Measurements from ENCODE around the gene FOLR1. TPM values are rescaled to one million over a fixed set of nuclear protein-coding genes. Genes with fewer than 3 reads are reported as not detected.
"Not testable (repeated sequence)": the region's sequence is repeated elsewhere in the genome, so short reads cannot be mapped to it uniquely, and the experiment has no call there.

The FOLR1 gene
- total and polyA plus RNA-seq, 11 donors = 0.08 to 0.79 (median 0.30) TPM; not detected in 7

- WGBS, 4 donors = 68 to 81% (median 78%) methylated on average over 4 to 8 of the region's 8 CpGs
- TF ChIP-seq, protein P1, sequence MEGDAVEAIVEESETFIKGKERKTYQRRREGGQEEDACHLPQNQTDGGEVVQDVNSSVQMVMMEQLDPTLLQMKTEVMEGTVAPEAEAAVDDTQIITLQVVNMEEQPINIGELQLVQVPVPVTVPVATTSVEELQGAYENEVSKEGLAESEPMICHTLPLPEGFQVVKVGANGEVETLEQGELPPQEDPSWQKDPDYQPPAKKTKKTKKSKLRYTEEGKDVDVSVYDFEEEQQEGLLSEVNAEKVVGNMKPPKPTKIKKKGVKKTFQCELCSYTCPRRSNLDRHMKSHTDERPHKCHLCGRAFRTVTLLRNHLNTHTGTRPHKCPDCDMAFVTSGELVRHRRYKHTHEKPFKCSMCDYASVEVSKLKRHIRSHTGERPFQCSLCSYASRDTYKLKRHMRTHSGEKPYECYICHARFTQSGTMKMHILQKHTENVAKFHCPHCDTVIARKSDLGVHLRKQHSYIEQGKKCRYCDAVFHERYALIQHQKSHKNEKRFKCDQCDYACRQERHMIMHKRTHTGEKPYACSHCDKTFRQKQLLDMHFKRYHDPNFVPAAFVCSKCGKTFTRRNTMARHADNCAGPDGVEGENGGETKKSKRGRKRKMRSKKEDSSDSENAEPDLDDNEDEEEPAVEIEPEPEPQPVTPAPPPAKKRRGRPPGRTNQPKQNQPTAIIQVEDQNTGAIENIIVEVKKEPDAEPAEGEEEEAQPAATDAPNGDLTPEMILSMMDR (IDR thresholded peaks at IDR 0.05) = no peak
- TF ChIP-seq POLR2A (IDR thresholded peaks at IDR 0.05) = no peak
- ATAC-seq = peak in 2 of 4 donors; percentile 39 to 41
These were observed 17.5 kb upstream of the FOLR1 start for GRCh38 chr11:72174302-72175070.

DNA sequence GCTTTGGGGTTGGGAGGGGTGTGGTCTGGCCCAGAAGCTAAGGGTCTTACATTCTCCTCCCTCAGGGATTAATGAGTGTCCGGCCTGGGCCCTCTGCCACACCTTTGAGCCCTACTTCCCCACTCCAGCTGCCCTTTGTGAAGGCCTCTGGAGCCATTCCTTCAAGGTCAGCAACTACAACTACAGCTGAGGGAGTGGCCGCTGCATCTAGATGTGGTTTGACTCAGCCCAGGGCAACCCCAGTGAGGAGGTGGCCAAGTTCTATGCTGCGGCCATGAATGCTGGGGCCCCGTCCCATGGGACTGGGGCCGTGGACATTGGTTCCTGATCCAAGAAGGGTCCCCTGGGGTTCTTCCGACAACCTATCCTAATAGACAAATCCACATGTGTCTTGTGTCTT, 14.3 kb upstream of the FOLR1 start:
- ATAC-seq (no peak), DNase-seq (no peak)
- Histone ChIP-seq H3K27ac (no peak overlapping the region), H3K4me3 (no peak overlapping the region), H3K9me3 (no peaks in the 10 kb centered on the region), H3K36me3 (no peaks in the 10 kb centered on the region), H3K4me1 (no peaks in the 10 kb centered on the region), H3K27me3 (no peaks in the 10 kb centered on the region)
- intact Hi-C loops (cut with DNase I) = no loop called here
- TF ChIP-seq, protein P1 (IDR thresholded peaks at IDR 0.05) = no peak
- no peak for TF ChIP-seq POLR2A (IDR thresholded peaks at IDR 0.05)
- WGBS, 4 donors = 78 to 84% (median 82%) methylated on average over 3 to 6 of the region's 6 CpGs

More at GRCh38 chr11:72174302-72175070, 17.5 kb upstream of the FOLR1 start:
- no peaks in the 10 kb centered on the region for H3K4me1 ChIP-seq
- no peak overlapping the region for H3K27ac ChIP-seq
- intact Hi-C loops (cut with DNase I) = no loop called here
- no peaks in the 10 kb centered on the region for H3K36me3 ChIP-seq
- no peaks in the 10 kb centered on the region for H3K9me3 ChIP-seq
- peaks cover 0 to 3% (median 0%) of the 10 kb centered on the region in 9 donors for H3K27me3 ChIP-seq
- DNase-seq = no peak
- H3K4me3 ChIP-seq = no peak overlapping the region

GRCh38 chr11:72179049-72179803, 12.7 kb upstream of the FOLR1 start:
- no peak overlapping the region for H3K27ac ChIP-seq
- DNase-seq (no peak), ATAC-seq (no peak)
- no peak overlapping the region for H3K4me3 ChIP-seq
- WGBS, 4 donors = 81 to 87% (median 83%) methylated on average over 7 of the region's 7 CpGs
- H3K4me1 ChIP-seq = no peaks in the 10 kb centered on the region
- no peak for TF ChIP-seq POLR2A (IDR thresholded peaks at IDR 0.05)
- TF ChIP-seq, protein P1 (IDR thresholded peaks at IDR 0.05) = no peak
- intact Hi-C loops (cut with DNase I) = no loop called here
- H3K27me3 ChIP-seq = no peaks in the 10 kb centered on the region
- H3K36me3 ChIP-seq = no peaks in the 10 kb centered on the region
- H3K9me3 ChIP-seq = no peaks in the 10 kb centered on the region

DNA sequence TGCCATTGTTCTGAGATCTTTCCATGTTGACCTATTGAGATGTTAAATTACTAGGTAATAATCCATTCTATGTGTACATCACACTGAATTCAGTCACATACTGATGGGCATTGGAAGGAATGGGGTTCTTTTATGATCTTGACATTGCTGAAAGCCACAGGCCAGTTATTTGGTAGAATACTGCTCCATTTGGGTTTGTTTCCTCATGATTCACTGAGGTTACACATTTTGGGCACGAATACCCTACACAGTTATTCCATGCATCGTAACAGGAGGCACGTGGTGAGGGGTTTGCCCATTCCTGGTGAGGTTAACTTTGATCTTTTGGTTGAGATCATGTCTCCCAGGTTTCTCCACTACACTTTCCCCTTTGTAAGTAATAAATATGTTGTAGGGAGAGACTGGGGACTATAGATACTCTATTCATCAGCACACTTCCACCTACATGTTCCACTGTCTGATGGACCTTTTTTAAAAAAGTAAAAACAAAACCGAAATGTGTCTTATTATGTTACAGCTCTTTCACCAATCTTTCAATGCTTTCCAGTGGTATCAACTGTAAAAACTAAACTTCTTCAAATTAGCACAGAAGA, 12.0 kb upstream of the FOLR1 start:
- intact Hi-C loops (cut with DNase I) = loop anchor here in 1 of 10 donors (5.0 kb wide), 1 partner anchor 203 kb away; no protein-coding TSS in a partner anchor
- Histone ChIP-seq H3K27ac (no peak overlapping the region), H3K4me3 (no peak overlapping the region), H3K27me3 (no peaks in the 10 kb centered on the region), H3K4me1 (no peaks in the 10 kb centered on the region), H3K9me3 (no peaks in the 10 kb centered on the region), H3K36me3 (no peaks in the 10 kb centered on the region)
- DNase-seq = no peak
- TF ChIP-seq, protein P1 (IDR thresholded peaks at IDR 0.05) = no peak
- no peak for TF ChIP-seq POLR2A (IDR thresholded peaks at IDR 0.05)
- WGBS, 4 donors = 83 to 86% (median 85%) methylated on average over 4 of the region's 4 CpGs
- ATAC-seq = no peak

DNA sequence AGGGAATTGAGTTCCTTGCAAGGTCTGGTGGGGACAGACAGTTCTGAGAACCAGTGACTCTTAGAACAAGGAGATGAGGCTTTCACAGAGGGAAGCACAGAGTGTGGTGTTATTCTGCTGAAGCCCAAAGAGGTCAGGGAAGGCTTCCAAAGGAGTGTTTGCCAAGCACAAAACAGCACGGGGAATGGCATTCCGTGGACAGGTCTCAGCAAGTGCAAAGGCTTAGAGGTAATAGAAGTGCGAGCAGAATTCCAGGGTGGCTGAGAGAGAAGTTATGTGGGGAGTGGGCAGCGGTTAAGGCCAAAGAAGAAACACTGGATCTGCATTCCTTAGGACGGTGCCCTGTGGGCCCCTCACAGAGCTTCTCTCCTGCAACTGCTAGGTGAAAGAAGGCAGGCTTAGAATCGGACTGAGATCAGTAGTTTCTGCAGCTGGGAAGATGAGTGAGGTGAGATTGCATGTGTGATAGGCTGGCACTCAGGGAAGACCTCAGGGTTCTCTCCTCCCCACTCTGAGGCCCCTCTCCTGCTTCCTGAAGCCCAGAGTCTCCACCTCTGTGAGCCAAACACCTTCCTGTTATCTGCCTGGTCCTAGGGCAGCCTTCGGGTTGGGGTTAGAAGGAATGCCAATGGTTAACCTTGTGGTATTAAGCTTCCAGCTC, 10.9 kb upstream of the FOLR1 start:
- H3K27ac ChIP-seq, H3K4me3 ChIP-seq, H3K4me1 ChIP-seq, DNase-seq, H3K27me3 ChIP-seq, H3K36me3 ChIP-seq, H3K9me3 ChIP-seq: not testable (repeated sequence)
- intact Hi-C loops (cut with DNase I) = loop anchor here in 1 of 10 donors (5.0 kb wide), 1 partner anchor 204 kb away; no protein-coding TSS in a partner anchor
- ATAC-seq = peak in 3 of 4 donors; percentile 24 to 63 (median 33)
- 41 to 50% (median 46%) methylated on average over 6 to 7 of the region's 7 CpGs for WGBS, 4 donors

DNA sequence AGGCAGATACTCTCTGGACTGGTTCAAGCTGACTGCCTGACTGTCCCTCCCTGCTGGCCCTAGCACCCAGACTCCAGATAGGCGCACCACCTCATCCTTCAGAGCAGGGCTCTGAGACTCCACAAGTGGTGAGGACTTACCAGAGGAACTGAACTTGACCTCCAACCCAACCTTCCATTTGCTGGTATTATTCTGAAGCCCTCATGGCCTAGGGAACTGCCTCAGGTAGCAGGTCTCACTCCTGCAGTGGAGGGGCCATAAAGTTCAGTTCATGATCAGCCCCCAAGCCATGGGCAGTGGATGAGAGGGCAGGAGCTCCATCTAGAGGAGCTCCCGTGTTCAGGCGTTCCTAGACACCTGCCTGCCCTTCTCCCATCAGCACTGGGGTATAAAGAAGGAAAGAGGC, 10.4 kb upstream of the FOLR1 start:
- not testable (repeated sequence) for H3K4me1 ChIP-seq, H3K4me3 ChIP-seq, H3K36me3 ChIP-seq, H3K27ac ChIP-seq, H3K9me3 ChIP-seq, DNase-seq, ATAC-seq, H3K27me3 ChIP-seq
- intact Hi-C loops (cut with DNase I) = loop anchor here in 1 of 10 donors (5.0 kb wide), 1 partner anchor 204 kb away; no protein-coding TSS in a partner anchor
- WGBS, 4 donors = 63 to 75% (median 66%) methylated on average over 3 of the region's 3 CpGs
